ENCODE data around the gene MYO1C.

The MYO1C gene

DNA sequence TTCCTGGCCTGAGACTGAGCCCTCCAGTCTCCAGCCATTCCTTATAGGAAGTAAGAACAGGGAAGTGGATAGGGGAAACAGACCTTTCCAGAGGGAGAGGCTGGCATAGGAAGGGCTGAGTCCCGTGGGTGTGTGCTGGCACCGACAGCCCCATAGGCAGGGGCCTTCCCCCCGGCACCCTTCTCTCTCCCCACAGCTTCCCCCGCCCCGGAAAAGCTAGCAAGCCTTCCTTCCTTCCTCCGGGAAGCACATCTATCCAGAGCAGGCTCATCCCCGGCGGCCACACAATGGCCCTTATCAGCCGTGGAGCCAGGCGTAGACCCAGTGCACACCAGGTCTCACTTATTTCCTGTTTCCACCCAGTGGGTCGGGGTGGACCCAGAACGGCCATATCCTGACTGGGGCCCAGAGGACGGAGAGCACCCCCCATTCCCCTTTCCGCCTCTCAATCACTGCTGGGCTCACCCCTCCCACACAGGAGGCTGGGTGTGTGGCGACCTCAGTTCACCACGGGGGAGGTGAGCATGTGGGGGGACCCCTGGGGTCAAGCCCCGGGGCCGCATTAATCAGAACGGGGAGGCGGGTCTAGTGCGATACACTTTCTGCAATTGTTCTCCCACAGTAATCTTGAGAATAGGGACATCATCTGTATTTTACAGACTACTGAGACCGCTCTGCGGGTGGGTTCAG lies 950 bp upstream of the MYO1C start:
- H3K27ac ChIP-seq (replicated peaks), result no peak overlapping the region
- no peak for DNase-seq (ENCODE audit: low read depth in 1 of 2, low spot score in 1 of 2)
- no peaks in the 10 kb centered on the region for H3K27me3 ChIP-seq (ENCODE audit: insufficient read depth, poor library complexity, severe bottlenecking)
- TF ChIP-seq, protein P1, sequence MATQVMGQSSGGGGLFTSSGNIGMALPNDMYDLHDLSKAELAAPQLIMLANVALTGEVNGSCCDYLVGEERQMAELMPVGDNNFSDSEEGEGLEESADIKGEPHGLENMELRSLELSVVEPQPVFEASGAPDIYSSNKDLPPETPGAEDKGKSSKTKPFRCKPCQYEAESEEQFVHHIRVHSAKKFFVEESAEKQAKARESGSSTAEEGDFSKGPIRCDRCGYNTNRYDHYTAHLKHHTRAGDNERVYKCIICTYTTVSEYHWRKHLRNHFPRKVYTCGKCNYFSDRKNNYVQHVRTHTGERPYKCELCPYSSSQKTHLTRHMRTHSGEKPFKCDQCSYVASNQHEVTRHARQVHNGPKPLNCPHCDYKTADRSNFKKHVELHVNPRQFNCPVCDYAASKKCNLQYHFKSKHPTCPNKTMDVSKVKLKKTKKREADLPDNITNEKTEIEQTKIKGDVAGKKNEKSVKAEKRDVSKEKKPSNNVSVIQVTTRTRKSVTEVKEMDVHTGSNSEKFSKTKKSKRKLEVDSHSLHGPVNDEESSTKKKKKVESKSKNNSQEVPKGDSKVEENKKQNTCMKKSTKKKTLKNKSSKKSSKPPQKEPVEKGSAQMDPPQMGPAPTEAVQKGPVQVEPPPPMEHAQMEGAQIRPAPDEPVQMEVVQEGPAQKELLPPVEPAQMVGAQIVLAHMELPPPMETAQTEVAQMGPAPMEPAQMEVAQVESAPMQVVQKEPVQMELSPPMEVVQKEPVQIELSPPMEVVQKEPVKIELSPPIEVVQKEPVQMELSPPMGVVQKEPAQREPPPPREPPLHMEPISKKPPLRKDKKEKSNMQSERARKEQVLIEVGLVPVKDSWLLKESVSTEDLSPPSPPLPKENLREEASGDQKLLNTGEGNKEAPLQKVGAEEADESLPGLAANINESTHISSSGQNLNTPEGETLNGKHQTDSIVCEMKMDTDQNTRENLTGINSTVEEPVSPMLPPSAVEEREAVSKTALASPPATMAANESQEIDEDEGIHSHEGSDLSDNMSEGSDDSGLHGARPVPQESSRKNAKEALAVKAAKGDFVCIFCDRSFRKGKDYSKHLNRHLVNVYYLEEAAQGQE (IDR thresholded peaks at IDR 0.05; ENCODE audit: insufficient replicate concordance, low read depth), result no peak
- TF ChIP-seq POLR2AphosphoS5 (IDR thresholded peaks at IDR 0.05; ENCODE audit: low read depth) (no peak), GABPA (IDR thresholded peaks at IDR 0.05; ENCODE audit: low read depth) (no peak), SPI1 (IDR thresholded peaks at IDR 0.05; ENCODE audit: borderline replicate concordance, low read depth) (no peak)
- TF ChIP-seq, protein P2, sequence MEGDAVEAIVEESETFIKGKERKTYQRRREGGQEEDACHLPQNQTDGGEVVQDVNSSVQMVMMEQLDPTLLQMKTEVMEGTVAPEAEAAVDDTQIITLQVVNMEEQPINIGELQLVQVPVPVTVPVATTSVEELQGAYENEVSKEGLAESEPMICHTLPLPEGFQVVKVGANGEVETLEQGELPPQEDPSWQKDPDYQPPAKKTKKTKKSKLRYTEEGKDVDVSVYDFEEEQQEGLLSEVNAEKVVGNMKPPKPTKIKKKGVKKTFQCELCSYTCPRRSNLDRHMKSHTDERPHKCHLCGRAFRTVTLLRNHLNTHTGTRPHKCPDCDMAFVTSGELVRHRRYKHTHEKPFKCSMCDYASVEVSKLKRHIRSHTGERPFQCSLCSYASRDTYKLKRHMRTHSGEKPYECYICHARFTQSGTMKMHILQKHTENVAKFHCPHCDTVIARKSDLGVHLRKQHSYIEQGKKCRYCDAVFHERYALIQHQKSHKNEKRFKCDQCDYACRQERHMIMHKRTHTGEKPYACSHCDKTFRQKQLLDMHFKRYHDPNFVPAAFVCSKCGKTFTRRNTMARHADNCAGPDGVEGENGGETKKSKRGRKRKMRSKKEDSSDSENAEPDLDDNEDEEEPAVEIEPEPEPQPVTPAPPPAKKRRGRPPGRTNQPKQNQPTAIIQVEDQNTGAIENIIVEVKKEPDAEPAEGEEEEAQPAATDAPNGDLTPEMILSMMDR (IDR thresholded peaks at IDR 0.05; ENCODE audit: insufficient read depth, low read length), result no peak
- no peak overlapping the region for H3K4me3 ChIP-seq (replicated peaks; ENCODE audit: insufficient read depth, low read length)

DNA sequence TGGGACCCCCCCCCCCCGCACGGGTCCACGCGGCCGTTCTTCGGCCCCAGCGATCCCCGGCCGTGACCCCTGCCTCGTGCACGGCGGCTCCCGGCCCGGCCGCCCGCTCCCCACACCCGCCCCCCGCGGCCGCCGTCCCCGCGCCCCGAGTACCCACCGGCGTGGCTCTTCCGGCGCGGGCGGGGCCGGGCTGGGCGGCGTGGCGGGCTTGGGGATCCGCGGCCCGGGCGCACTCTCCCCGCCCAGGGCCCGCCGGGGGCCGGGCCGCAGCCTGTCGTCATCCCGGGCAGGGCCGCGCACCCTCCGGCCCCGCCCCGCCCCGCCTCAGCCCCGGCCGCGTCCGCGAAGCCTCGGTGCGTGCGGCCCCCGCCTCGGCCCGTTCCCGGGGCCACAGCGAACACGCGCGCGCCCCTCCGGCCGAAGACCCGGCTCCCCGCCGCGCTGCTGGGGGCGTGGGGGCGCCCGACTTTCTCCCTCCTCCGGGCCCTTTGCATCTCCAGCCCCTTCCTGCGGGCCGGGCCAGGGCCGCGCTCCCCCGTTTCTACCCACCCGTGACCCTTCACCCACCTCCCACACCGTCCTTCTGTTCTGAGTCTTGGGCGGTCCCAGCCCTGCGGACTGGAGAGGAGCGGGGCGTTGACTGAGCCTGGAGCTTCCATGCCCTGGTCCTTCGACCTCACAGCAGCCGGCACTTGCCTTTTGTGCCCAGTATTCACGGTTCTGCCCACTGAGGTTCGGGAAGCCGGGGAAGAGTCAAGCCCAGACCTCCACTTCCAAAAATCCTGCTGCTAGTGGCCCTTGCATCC lies 840 bp downstream of the MYO1C start:
- DNase-seq (ENCODE audit: low read depth in 1 of 2, low spot score in 1 of 2), result no peak
- Histone ChIP-seq H3K27ac (replicated peaks) (no peak overlapping the region), H3K27me3 (ENCODE audit: insufficient read depth, poor library complexity, severe bottlenecking) (peaks cover 5% of the 10 kb centered on the region), H3K4me3 (replicated peaks; ENCODE audit: insufficient read depth, low read length) (peak overlapping the region; percentile 52)
- TF ChIP-seq POLR2AphosphoS5 (IDR thresholded peaks at IDR 0.05; ENCODE audit: low read depth) (no peak), GABPA (IDR thresholded peaks at IDR 0.05; ENCODE audit: low read depth) (no peak), SPI1 (IDR thresholded peaks at IDR 0.05; ENCODE audit: borderline replicate concordance, low read depth) (no peak)
- TF ChIP-seq, protein P1 (IDR thresholded peaks at IDR 0.05; ENCODE audit: insufficient replicate concordance, low read depth), result no peak
- TF ChIP-seq, protein P2 (IDR thresholded peaks at IDR 0.05; ENCODE audit: insufficient read depth, low read length), result no peak

DNA sequence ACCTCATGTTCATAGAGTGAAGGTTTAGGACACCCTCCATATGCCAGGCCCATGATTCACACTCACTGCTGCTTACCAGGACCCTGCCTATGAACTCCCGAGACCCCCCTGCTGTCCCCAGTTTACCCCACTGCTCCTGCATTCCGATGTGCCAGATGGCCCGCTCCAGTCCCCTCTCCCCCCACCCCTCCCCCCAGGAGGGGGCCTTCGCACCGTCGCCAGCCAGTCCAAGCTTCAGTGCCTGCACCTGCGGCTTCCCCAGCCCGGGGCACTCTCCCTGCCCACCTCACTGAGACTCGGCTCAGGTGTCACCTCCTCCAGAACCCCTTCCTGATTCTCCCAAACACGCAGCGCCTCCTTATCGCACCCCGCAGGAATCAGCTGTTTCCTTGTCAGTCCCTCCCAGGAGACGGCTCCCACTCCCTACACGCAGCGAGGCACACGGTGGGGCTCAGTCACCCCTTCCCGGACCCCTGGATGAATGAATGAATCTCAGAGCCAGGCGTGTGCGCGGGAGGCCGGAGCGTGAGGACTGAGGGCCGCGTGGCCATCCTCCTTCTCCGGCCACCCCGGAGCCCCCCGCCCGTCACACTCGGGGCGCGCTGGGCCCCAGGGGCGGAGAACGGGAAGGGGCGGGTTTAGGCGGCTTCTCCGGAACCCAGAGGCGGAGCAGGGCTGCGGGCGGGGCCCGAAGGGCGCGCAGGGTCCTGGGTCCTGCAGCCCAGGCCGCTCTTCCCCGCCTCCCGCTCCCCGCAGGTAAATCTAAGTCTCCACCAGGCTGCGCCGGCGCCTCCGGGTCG lies 1.6 kb downstream of the MYO1C start:
- Histone ChIP-seq H3K4me3 (replicated peaks; ENCODE audit: insufficient read depth, low read length) (peak overlapping the region; percentile 52), H3K27ac (replicated peaks) (no peak overlapping the region), H3K27me3 (ENCODE audit: insufficient read depth, poor library complexity, severe bottlenecking) (peaks cover 10% of the 10 kb centered on the region)
- TF ChIP-seq GABPA (IDR thresholded peaks at IDR 0.05; ENCODE audit: low read depth) (no peak), SPI1 (IDR thresholded peaks at IDR 0.05; ENCODE audit: borderline replicate concordance, low read depth) (no peak), POLR2AphosphoS5 (IDR thresholded peaks at IDR 0.05; ENCODE audit: low read depth) (no peak)
- TF ChIP-seq, protein P2 (IDR thresholded peaks at IDR 0.05; ENCODE audit: insufficient read depth, low read length), result no peak
- TF ChIP-seq, protein P1 (IDR thresholded peaks at IDR 0.05; ENCODE audit: insufficient replicate concordance, low read depth), result no peak
- no peak for DNase-seq (ENCODE audit: low read depth in 1 of 2, low spot score in 1 of 2)
